GM19099 (cell line): ENCODE measurements around the gene NAT8L.

ENCODE experiments used
- POLR2A ChIP-seq: IDR thresholded peaks from 3 replicates; pipeline ENCODE4 v1.6.1; 2011; ENCODE audit warnings: low read depth; ENCODE audit not compliant: insufficient read length; ENCODE audit errors: extremely low read depth

The NAT8L gene

GRCh38 chr4:2075987-2076907 lies 17.1 kb downstream of the NAT8L start:
- no peak for TF ChIP-seq POLR2A

GRCh38 chr4:2076908-2077536 lies 17.9 kb downstream of the NAT8L start:
- no peak for TF ChIP-seq POLR2A

- TF ChIP-seq POLR2A: no peak
These were observed 18.7 kb downstream of the NAT8L start for GRCh38 chr4:2077537-2078460.

GRCh38 chr4:2078584-2078983 lies 19.5 kb downstream of the NAT8L start:
- no peak for TF ChIP-seq POLR2A

GRCh38 chr4:2079006-2079405 lies 19.9 kb downstream of the NAT8L start:
- TF ChIP-seq POLR2A: no peak

- TF ChIP-seq POLR2A: no peak
These were observed 20.8 kb downstream of the NAT8L start for GRCh38 chr4:2079926-2080325.

- TF ChIP-seq POLR2A: no peak
These were observed 21.5 kb downstream of the NAT8L start for GRCh38 chr4:2080429-2081300.

- TF ChIP-seq POLR2A: no peak
These were observed 22.4 kb downstream of the NAT8L start for GRCh38 chr4:2081540-2081939.

GRCh38 chr4:2082118-2082517 lies 23.0 kb downstream of the NAT8L start:
- TF ChIP-seq POLR2A: no peak

GRCh38 chr4:2082627-2083026 lies 23.5 kb downstream of the NAT8L start:
- TF ChIP-seq POLR2A: no peak

- TF ChIP-seq POLR2A: no peak
These were observed 24.1 kb downstream of the NAT8L start for GRCh38 chr4:2083116-2083825.

GRCh38 chr4:2083826-2084160 lies 24.7 kb downstream of the NAT8L start:
- TF ChIP-seq POLR2A: no peak

- TF ChIP-seq POLR2A: no peak
These were observed 25.2 kb downstream of the NAT8L start for GRCh38 chr4:2084316-2084715.

GRCh38 chr4:2085496-2085901 lies 26.4 kb downstream of the NAT8L start:
- TF ChIP-seq POLR2A: no peak
